HG02981 (cell line): ENCODE results near the gene MAN2B2.
"Not testable (repeated sequence)": the region's sequence is repeated elsewhere in the genome, so short reads cannot be mapped to it uniquely, and the experiment has no call there.

Source experiments
- ATAC-seq: cut with Tn5 transposase; IDR thresholded peaks from one replicate; pipeline ENCODE4 v1.9.1; 2021; ENCODE audit warnings: mild to moderate bottlenecking, moderate library complexity; ENCODE audit not compliant: unreplicated experiment

MAN2B2 gene

DNA sequence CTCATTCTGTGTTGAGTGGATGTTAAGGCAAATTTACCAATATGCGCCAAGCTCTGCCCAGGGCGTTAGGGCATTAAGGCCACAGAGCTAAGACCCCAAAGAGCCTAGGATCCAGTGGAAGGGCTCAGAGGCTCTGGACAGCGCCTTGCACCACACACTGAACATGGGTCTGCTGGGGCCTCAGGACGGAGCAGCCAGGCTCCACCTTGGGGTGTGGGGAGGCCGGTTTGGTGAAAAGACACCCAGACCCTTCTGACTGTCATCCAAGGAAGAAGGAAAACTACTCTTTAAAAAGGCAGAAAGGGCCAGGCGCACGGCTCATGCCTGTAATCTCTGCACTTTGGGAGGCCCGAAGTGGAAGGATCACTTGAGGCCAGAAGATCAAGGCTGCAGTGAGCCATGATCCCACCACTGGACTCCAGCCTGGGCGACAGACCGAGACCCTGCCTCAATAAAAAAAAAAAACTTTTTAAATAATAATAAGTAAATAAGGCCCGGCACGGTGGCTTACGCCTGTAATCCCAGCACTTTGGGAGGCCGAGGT lies 64.2 kb downstream of the MAN2B2 start:
- ATAC-seq = no peak

- peak; percentile 84 for ATAC-seq
These were observed 65.5 kb downstream of the MAN2B2 start, which contains the start of gene MRFAP1 for GRCh38 chr4:6640292-6641163. MRFAP1 (plus strand) TSS chr4:6640685; CDS start chr4:6640863, 178 bp downstream.

DNA sequence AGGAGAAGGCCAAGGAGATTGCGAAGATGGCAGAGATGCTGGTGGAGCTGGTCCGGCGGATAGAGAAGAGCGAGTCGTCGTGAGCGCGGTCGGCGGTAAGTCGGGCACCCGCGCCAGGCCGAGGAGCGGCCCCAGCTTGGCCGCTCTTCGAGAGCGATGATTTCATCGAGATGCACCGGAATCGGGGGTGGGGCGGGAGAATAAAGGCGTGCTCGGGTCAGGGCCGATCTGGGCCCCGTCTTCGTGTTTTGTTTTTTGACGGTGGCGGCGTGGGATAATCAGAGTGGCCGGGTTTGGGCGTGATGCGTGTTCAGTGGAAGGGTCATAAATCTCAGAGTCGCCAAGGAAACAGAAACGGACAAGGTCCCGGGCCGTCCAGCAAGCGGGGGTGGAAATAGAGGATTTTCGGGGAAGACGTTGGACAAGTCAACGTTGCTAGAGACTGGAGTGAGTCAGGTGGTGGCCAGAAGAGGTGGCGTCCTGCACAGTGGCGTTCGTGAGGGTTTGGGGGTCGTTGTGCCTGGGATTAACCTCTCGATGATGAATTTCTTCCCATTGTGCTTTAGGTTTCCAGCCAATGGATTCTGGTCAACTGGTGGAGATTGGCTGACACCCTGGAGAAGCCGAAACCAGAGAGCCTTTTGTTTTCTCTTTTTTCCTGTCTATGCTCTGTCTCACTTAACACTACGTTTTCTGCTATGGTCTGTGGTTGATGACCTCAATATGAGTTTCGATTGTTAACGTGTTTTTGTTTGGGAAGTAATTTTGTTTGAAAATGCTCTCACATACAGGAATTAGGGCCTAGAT lies 66.4 kb downstream of the MAN2B2 start:
- peak; percentile 36 for ATAC-seq

DNA sequence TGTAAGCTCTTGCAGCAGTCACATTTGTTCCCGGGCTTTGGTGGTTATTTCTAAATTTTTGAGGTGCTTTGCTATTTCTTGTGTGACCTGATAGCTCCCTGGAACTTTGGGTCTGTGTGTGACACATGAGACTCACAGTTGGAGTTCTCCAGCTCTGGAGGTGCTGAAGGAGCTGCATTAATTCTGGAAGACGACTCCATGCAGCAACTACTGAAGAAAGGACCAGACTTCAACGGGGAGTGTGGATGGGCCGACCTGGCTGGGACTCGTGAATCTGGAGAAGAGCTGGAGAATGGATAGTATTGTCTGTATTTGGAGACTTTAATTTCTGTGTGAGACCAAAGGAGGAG lies 67.0 kb downstream of the MAN2B2 start:
- ATAC-seq = no peak

DNA sequence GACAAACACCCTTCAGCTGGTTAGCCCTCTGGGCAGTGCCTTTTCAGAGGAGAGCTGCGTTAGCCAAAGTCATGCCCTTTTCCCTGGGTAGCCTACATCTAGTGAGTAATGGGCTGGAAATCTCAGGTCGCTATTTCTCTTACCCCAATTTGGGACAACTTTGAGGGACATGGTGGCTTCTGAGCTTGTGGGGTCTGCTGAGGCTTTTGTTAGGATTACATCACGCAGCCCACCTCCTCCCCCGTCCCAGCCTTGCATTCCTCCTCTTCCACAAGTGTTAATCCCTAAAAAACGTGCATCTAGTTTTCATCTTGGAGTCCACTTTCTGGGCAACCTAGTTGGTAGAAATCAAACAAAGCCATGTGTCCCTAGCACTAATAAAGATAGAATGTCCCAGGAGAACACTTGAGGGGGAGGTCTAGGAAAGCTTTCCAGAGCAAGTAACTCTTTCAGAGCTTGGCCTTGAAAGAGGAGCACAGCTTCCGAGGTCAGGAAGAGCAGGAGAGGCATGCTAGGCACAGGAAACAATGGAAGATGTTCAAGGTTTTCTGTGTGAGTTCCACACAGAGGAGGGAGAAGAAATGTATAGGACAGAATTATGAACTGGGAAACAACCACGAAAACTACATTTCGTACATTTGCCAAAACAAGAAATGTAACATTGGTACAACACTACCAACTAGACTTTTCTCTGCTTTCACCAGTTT lies 68.3 kb downstream of the MAN2B2 start:
- no peak for ATAC-seq

DNA sequence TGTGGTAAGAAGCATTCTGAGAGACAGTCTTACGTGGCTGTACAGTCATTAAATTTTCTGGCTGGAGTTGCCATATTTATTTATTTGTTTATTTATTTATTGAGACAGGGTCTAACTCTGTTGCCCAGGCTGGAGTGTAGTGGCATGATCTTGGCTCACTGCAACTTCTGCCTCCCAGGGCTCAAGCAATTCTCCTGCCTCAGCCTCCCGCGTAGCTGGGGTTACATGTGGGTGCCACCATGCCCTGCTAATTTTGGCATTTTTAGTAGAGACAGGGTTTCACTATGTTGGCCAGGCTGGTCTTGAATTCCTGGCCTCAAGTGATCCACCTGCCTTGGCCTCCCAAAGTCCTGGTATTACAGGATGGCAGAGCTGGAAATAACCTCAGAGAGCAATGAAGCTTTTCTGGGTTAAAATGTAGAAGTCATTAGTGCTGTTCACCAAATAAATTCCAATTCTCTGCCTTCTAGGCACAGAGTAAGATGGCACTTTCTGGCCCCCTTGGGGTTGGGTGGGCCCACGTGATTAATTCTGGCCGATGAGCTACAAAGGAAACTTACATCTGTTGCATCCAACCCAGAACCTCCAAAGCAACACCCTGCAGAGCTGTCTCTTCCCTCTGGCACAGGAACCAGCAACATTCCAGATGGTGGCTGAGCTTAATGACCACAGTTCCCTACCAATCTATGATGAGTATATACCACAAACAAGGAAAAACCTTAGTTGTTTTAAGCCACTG lies 70.0 kb downstream of the MAN2B2 start:
- ATAC-seq = no peak

GRCh38 chr4:6647169-6647568 lies 72.2 kb downstream of the MAN2B2 start:
- no peak for ATAC-seq

GRCh38 chr4:6647582-6648230 lies 72.7 kb downstream of the MAN2B2 start:
- no peak for ATAC-seq

DNA sequence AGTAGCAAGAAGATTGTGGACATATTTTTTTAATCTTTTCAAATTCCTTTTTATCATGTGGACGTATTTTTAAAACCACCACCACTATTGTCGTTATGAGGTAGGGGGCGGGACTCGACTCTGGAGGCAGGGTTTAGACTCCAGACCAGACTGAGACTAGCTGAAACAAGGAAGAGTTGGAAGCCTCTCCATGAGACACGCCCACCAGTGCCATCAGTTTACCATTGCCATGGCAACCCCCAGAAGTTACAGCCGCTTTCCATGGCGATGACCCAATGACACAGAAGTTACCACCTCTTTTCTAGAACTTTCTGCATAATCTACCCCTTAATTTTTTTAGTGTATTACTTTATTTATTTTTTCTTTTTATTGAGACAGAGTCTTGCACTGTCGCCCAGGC lies 74.2 kb downstream of the MAN2B2 start:
- no peak for ATAC-seq

DNA sequence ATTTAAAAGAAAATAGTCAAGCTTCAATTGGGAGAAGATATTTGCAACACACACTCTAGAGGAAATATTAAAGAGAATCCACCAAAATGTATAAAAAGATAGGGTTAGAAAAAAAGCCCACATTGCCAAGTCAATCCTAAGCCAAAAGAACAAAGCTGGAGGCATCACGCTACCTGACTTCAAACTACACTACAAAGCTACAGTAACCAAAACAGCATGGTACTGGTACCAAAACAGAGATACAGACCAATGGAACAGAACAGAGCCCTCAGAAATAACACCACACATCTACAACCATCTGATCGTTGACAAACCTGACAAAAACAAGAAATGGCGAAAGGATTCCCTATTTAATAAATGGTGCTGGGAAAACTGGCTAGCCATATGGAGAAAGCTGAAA lies 79.2 kb downstream of the MAN2B2 start:
- not testable (repeated sequence) for ATAC-seq

GRCh38 chr4:6655291-6655690 lies 80.3 kb downstream of the MAN2B2 start:
- ATAC-seq = not testable (repeated sequence)

- ATAC-seq = no peak
These were observed 80.9 kb downstream of the MAN2B2 start for GRCh38 chr4:6655924-6656323.

DNA sequence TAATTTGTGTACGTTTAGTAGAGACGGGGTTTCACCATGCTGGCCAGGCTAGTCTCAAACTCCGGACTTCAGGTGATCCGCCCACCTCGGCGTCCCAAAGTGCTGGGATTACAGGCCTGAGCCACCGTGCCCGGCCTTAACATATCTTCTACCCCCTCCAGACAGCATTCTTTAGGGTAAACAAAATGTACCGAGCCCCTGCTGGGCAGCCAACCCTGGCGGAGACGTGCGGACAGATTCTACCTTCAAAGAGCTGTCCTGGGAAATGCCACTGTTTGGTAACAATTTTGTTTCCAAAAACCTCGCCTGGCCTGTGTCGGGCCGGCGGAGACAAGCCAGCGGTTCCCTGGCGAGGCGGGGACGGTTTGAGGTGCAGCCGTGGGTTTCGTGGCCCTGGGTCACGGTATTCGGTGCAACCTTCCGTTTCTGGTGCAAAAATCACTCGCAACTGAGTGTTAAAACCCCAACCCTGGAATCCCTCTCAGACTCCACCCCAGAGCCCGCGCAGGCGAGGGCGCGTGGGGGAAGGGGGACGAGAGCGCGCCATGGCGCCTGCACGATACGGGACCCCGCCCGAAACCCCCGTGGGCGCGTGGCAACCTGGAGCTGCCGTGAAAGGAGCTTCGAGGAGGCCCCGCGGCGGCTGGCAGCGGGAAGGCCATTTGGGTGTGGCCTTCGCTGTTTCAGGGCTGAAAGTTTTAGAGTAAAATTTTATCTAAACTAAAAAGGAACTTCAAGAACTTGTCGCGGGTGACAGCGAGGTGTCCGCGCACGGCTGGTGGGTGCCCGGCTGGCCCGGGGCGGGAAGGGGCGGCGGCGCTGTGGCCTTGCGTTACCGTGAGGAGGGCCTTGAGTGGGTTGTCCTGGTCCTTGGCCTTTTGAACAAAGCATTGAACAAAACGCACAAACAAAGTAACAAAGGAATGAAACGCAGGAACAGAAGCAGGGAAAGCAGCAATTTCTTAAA lies 82.5 kb downstream of the MAN2B2 start:
- no peak for ATAC-seq

- ATAC-seq = no peak
These were observed 83.2 kb downstream of the MAN2B2 start for GRCh38 chr4:6658209-6658595.

- no peak for ATAC-seq
These were observed 83.6 kb downstream of the MAN2B2 start for GRCh38 chr4:6658597-6659075.

- ATAC-seq = no peak
These were observed 84.9 kb downstream of the MAN2B2 start for GRCh38 chr4:6659897-6660296.

DNA sequence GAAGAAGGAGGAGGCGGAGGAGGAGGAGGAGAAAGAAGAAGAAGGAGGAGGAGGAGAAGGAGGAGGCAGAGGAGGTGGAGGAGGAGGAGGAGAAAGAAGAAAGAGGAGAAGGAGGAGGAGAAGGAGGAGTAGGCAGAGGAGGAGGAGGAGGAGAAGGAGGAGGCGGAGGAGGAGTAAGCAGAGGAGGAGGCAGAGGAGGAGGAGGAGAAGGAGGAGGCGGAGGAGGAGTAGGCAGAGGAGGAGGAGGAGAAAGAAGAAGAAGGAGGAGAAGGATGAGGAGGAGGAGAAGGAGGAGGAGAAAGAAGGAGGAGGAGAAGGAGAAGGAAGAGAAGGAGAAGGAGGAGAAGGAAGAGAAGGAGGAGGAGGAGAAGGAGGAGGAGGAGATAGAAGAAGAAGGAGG lies 85.4 kb downstream of the MAN2B2 start:
- no peak for ATAC-seq

- ATAC-seq = no peak
These were observed 87.6 kb downstream of the MAN2B2 start for GRCh38 chr4:6662591-6662990.
